Glomerular visceral epithelial cell (primary cell): Measurements from ENCODE around the gene ARSB.
"Not testable (repeated sequence)": the region's sequence is repeated elsewhere in the genome, so short reads cannot be mapped to it uniquely, and the experiment has no call there.

Source experiments
- DNase-seq: peaks from one replicate; pipeline ENCODE4 v3.0.0-alpha.2; 2016; ENCODE audit errors: extremely low spot score

ARSB gene

DNA sequence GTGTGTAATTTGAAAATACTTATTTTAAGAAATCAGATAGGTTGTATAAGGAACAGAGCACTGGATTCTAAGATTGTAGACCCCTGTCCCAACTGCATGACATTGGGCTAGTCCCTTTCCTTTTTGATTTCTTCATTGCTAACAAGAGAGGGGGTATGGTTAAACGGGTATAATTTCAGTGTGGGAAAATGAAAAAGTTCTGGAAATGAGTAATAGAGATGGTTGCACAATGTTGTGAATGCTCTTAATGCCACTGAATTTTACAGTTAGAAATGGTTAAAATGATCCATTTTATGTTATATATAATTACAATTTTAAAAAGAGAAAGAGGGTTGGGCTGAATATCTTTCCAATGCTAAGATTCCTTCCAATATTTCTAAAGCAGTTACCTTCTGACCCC is 233.2 kb downstream of the ARSB start:
- no peak for DNase-seq

DNA sequence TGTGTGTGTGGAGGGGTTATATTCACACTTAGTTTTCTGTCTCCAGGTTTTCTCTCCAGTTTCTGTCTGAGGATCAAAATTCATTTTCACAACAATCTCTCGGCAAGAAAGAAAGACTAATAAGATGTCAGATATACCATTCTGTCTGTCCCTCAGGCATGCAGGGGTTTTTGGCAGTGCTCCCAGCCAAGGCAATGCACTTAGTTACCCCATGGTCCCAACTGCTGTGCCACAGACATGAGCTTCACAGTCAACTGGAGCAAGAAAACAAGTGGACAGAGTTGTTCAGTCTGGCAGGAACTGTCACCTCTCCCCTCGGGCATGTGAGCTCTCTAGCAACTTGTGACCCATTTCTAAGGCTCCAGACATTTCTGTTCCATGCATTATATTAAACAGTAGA is 234.8 kb downstream of the ARSB start:
- DNase-seq: no peak

DNA sequence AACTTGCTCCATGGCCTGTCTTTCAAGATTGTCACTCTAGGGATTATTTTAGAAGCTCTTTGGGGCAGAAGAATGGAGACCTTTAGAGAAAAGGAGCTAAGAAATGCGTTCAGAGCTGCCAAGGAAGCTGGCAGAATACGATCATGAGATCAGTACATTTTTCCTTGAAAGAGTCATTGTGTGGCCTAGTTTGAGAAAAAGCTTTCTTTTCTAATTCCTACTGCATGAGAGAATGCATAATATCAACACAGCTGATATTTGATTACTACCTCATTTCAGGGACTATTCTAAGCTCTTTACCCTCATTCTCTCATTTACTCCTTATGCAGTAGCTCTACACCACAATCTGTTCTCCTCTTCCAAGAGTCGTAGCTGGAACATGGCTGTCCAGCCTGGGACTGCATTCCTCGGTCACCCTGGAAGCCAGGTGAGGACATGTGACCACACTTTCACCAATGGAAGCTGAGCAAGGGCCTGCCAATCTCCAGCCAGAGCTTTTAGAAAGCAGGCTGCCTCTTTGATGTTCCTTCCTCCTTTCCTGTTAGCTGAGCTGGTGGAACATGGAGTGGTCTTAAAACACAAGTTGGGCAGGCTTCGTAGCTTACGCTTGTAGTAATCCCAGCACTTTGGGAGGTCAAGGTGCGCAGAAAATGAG is 237.3 kb downstream of the ARSB start:
- DNase-seq: peak; percentile 37

DNA sequence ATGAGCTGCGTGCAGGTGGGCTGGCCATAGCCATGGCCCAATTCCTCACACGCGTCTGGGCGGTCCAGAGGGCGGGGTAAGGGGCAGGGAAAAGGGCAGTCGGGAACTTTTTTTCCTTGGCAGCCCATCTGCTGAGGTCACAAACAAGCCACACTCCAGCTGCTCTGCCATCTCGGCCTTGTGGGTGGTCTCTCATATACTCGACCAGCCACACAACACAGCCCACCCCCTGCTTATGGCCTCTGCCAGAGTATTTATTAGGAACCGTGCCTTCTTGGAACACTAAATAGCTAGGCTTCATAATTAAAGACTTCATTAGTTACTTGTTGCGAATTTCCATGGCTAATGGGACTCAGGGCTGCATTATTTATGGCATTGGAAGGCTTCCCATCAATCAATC is 238.1 kb downstream of the ARSB start:
- no peak for DNase-seq

DNA sequence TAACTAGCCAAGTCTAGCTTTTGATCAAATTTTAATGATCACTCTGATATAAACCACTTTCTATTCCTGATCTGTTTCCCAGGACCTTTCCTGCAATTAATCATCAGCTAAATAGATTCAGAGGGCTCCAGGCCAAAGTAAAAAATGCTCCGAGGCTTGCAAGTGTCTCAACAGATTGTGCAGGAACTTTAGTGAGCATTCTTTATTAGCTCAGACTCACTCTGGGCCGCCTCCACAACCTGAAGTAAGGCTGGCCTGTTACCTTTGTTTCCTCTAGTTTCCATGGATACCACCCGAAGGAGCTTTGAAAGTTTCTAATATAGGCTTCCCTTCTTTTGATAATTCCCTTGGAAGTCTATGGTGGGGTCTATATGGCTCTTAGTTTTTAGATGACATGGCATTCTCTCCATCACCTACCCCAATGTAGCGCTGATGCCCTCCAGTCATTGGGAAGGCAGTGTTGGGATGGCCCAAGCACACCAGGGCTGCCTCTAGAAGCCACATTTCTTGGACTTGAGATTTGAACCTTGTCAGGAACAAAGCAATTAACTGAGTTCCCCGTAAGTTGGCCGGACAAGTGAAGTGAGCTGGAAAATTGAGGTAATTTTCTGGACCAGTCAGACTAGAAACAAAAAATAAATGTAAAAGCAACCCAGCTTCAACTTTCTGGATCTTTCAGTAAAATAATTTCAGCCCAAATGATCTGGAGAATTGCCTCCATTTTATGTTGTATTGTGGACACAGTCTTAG is 238.9 kb downstream of the ARSB start:
- no peak for DNase-seq

DNA sequence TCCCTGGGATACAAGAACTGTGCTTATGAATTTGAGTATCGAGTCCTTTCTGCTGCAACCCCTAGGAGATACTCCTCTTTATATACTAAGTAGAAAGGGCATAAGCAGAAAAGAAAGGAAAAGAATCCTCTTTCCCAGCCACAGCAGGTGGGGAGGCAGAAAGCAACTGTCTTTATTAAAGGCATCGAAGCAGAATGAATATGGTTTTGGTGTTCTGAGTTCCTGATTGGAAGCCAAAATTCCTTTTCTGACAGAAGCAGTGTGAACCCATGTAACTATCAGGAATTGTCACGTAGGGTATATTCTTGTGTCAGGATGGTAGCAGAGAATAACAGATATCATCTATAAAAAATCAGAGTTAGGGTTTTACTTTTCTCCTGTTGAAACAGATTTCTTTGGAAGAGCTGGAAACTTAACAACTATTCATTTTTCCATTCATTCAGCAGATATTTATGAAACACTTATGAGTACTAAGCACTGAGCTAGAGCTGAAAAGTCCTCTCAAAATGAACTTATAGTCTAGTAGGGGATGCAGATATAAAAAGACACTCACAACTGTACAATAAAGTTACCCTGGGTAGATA is 240.1 kb downstream of the ARSB start:
- DNase-seq: no peak

DNA sequence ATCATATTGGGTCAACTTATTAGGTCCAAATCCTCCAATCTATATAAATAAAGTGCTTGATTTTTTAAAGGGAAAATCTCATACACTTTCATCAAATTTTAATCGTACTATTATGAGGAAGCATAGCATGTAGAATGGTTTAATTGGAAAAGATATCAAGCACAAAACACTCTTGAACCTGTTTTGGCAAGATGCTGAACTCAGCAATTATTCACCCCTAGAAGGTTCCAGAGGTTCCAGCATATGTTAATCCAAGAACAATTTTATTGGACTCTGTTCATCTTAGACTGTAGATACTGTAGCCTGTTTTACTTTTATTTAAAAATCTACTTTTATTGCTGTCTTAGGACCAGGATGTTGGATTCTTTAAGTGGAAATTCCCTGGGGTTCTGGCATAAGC is 244.1 kb downstream of the ARSB start:
- no peak for DNase-seq

DNA sequence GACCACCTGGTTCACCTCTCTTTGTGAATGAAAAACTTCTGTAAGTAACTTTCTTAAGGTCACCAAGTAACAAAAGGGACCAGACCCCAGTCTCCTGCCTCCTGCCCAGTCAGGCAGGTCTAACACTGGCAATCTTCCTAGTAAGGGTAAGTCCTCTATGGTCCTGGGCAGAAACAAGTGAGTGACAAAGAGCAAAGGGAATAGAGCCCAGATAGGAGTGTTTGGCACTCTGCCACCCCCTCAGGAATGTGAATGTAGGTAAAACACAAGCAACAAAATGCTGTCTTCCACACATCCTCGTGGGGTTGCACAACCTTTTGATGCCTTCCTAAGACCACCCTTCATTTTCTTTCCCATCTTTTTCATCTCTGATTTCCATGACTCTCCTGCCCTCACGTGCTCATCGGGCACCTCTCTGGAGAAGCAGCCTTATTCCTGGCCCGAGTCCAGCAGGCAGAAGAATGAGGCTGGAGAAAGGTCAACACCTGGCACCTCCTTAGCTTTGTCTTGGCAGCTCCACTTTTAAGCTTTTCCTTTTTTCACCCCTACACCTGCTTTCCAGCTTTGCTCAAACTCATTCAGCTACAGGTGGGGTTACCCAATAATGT is 246.3 kb downstream of the ARSB start:
- peak; percentile 40 for DNase-seq

DNA sequence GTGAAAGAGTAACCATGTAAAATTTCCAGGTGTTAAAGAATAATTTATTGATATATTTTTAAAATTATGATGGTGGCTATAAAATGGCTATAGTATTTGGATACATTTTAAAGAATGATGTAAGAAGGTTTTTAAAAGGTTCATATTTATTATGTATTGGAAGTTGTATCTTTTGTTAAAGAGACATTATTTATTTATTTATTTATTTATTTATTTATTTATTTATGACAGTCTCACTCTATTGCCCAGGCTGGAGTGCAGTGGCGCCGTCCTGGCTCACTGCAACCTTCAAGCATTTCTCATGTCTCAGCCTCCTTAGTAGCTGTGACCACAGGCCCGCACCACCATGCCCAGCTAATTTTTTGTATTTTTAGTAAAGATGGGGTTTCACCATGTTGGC is 247.0 kb downstream of the ARSB start:
- no peak for DNase-seq

DNA sequence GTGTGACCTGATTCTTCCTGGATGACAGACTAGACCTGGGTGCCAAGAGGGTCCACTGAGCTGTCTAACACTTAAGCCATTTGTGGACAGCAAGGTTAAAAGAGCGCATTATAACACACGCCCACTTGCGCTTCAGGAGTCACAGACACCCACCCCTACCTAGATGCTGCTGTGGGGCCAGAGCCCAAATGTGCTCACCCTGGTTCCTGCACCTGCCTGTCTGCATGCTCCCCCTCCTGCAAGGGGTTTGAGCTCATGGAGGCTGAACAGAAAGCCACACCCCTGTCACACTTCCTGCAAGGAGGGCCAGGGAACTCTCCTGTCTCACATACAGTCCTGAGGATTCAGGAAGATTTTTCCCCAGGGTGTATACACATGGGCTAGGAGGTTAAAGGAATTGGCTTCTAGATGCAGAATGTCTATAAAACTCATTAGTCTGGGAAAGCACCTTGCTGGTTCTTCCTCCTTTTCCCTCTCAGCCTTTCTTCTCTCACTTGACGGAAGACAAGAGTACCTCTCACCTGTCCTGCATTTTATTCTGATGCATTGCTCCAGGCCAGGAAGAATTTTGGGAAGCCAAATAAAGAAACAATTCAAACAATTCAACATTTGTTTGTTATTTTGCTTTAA is 249.2 kb downstream of the ARSB start:
- no peak for DNase-seq

DNA sequence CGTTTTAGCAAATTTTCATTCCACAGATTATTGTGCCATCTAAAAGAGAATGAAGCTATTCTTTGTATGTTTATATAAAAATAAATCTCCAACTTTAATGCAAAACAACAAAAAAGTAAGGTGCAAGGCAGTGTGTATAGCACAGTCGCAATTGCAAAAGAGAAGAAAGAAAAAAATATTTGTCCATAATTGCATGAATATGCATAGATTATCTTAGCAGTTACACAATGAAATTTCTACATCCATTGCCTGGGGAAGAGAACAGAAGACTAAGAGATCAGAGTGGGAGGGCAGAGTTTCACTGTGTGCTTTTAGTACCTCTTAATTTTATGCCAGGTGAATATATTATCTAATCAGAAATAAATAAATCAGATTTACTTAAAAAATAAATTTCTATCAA is 250.2 kb downstream of the ARSB start:
- DNase-seq: no peak

DNA sequence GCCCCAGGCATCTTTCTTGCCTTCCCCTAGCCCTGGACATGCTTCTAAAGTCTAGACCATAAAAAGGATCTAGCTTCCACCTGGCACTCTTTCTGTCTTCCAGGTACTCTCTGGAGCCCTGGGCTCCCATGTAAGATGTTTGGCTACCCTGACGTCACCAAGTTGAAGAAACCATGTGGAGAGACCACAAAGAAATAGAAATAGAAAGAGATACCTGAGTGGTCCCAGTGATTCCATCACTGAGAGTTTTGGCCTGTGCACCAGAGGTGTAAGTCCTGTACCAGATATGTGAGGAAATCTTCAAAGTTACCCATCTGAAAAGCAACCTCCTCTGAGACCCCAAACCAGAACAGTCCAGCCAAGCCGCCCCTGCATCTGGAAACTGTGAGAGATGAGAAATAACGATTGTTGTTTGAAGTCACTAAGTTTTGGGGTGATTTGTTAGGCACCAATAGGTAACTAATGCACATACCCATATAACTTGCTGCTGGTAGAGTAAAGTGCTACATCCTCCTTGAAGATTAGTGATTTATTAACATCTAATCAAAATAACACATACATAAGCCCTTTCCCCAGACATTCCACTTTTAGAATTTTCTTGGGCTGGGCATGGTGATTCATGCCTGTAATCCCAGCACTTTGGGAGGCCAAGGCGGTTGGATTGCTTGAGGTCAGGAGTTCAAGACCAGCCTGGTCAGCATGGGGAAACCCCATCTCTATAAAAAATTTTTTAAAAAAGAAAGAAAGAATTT is 250.8 kb downstream of the ARSB start:
- DNase-seq: peak; percentile 76

DNA sequence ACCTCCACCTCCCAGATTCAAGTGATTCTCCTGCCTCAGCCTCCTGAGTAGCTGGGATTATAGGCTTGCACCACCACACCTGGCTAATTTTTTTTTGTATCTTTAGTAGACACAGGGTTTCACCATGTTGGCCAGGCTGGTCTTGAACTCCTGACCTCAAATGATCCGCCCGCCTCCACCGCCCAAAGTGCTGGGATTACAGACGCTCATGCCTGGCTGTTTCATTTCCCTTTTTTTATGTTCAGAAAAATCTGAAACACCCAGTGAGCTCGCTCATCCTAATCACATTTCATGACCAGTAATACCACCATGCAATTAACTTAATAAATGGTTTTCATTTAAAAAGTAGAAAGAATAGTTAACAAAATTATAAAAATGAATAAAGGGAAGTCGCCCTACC is 252.4 kb downstream of the ARSB start:
- DNase-seq: not testable (repeated sequence)

DNA sequence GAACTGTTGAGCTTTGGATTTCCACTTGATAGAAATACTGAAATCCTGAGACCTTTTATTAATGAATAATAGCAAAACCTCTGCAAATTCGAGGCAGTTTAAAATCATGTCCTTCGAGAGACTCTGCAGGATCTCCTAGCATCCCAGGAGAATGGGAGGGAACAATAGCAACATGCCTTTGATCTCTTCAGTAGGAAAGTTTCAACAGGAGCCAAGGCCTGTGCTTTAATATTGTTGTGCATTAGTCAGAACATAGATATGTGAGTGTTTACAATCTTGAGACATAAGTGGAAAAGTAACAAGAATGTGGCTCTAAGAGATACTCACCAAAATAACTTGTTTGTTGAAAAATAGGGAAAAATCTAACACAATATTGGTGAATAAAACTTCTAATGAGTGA is 253.2 kb downstream of the ARSB start:
- no peak for DNase-seq

DNA sequence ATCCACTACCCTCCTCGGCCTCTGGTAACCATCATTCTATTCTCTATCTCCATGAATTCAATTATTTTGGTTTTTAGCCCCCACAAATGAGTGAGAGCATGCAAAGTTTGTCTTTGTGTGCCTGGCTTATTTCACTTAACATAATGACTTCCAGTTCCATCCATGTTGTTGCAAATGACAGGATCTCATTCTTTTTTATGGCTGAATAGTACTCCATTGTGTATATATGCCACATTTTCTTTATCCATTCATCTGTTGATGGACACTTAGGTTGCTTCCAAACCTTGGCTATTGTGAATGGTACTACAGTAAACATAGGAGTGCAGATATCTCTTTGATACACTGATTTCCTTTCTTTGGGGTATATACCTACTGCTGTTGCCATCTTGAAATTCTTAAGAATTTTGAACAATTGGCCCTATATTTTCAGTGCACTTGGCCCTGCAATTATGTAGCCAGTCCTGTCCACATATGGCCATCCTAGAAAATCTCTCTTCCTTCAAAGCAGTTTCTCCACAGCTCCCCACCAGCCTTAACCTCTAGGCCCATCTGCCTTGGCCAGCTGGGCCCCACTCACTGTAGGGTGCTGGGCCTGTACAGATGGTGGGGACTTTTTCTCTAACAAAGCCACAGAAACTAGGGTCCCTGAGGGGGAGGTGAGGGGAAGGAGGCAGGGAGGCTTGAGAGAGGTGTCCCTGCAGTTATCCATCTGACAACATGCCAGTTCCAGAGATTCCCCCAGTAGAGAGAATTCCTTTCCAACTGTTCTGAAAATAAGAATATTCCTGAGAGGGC is 254.6 kb downstream of the ARSB start:
- no peak for DNase-seq

DNA sequence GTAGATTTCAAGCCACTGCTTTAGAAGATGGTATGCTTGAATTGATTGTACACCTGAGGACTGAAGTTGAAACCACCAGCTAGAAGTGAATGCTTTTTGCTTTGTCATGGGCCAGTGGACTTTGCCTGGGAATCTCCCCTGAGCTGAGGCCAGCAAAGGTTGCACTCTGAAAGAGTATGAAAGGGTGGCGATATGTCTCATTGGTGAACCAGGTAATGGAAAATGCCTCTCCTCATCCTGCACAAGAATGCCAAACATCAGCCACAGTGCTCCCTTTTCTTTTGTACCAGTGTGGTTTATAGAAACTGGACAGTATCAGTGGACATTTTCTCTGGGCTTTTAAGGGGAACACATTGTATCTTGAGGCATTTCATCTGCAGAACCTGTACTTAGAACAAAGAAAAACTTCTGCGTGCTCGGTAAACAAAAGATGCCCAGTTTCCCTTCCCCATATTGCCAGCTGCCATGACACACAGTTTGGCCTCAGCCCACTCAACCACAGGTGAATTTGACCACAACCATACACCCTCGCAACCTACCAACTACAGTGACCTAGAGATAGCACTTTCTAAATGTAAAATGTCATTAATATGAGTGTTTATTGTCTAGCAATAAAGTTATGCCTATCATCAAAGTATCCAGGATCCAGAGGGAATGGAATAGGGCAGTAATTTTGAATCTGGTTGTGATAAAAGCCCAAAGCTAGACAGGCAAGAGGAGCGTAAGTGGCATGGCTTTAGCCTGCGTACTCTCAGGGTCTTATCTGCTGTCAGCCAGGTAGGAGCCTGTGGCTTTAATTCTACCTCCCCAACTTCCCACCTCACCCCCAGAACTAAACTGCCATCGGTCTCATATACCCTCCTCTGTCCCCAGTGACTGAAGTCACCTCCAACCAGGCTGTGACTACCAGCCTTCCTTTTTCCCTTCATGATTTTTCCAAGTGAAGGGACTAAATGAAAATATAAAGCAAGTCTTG is 257.0 kb downstream of the ARSB start:
- DNase-seq: no peak
